HCT116 (cell line): Measurements from ENCODE around the gene ADAM11. TPM values are rescaled to one million over a fixed set of nuclear protein-coding genes. Genes with fewer than 3 reads are reported as not detected.

ENCODE experiments used
- ATAC-seq: fragments of 200-7000 bp; cut with Tn5 transposase; 2 replicates; pipeline ENCODE4 v1.9.1; 2020; ENCODE audit warnings: mild to moderate bottlenecking, moderate library complexity
- BruUV-seq: library from RNA; stranded (reverse); fragments of 400-500 nt; replicated peaks from 2 replicates; lab custom pipeline; 2021; lab: Mats Ljungman, UMichigan
- CTCF ChIA-PET: fragments of 300-600 bp; sonication (Branson Sonifier 250); formaldehyde crosslinking; loops from one replicate; lab custom pipeline; 2021; ENCODE audit warnings: antibody characterized with exemption; lab: Charles Lee
- POLR2A ChIA-PET: fragments of 300-600, 350-600 bp; sonication (Branson Sonifier 250); formaldehyde crosslinking; loops from one replicate; lab custom pipeline; 2021; ENCODE audit warnings: antibody characterized with exemption; lab: Charles Lee
- RAD21 ChIA-PET, 2 experiments: fragments of 300-600 bp; sonication (Branson Sonifier 250); formaldehyde crosslinking; loops; one replicate each; lab custom pipeline; 2023; ENCODE audit warnings: low total read pairs in 2 of 2; ENCODE audit not compliant: uncharacterized antibody in 2 of 2, unreplicated experiment in 2 of 2, low non-redundant PET in 1 of 2; lab: Charles Lee
- DNase-seq: peaks from one replicate; pipeline ENCODE4 v3.0.0-alpha.2; 2010; ENCODE audit warnings: low read depth, low spot score
- H2AFZ ChIP-seq: fragments of 200-600 bp; shearing (Covaris generic), sonication (generic); 2 replicates; pipeline ENCODE4 v1.6.1; 2017; ENCODE audit warnings: low read depth, mixed run types, mixed read lengths, antibody characterized with exemption, low read length; ENCODE audit not compliant: poor library complexity, severe bottlenecking
- H3K27ac ChIP-seq: 2 replicates; pipeline ENCODE4 v1.5.1; 2012; ENCODE audit warnings: low read depth, low read length
- H3K27me3 ChIP-seq: fragments of 200-600 bp; sonication (generic); 2 replicates; pipeline ENCODE4 v1.6.1; 2016; ENCODE audit warnings: mixed run types, low read length, mixed read lengths; ENCODE audit not compliant: insufficient read depth
- H3K36me3 ChIP-seq, 2 experiments: fragments of 200-500 bp in 1 of 2; fragments of 200-600 bp in 1 of 2; sonication (Bioruptor generic) in 1 of 2; sonication (generic) in 1 of 2; 2 replicates each; pipeline versions ENCODE4 v1.5.1 to v1.6.1; 2014 to 2016; ENCODE audit warnings: low read length in 2 of 2, inconsistent platforms in 1 of 2, mixed read lengths in 1 of 2, mixed run types in 1 of 2; ENCODE audit not compliant: insufficient read depth in 2 of 2, control insufficient read depth in 1 of 2
- H3K4me1 ChIP-seq, 2 experiments: fragments of 200-600 bp in 1 of 2; sonication (generic) in 1 of 2; 2 replicates each; pipeline versions ENCODE4 v1.5.1 to v1.6.1; 2012 to 2017; ENCODE audit warnings: low read length in 2 of 2, inconsistent platforms in 1 of 2, mild to moderate bottlenecking in 1 of 2, mixed read lengths in 1 of 2, mixed run types in 1 of 2, moderate library complexity in 1 of 2; ENCODE audit not compliant: insufficient read depth in 2 of 2, control insufficient read depth in 1 of 2
- H3K4me2 ChIP-seq: fragments of 200-600 bp; sonication (generic); 2 replicates; pipeline ENCODE4 v1.6.1; 2017; ENCODE audit warnings: mixed run types, low read length, mixed read lengths
- H3K4me3 ChIP-seq, 2 experiments: fragments of 200-600 bp in 1 of 2; sonication (generic) in 1 of 2; replicated peaks in 1 of 2; 2 replicates each; pipeline ENCODE4 v1.5.1; 2011 to 2016; ENCODE audit warnings: low read length in 2 of 2, control low read depth in 1 of 2, low read depth in 1 of 2, mild to moderate bottlenecking in 1 of 2, mixed read lengths in 1 of 2, mixed run types in 1 of 2
- H3K79me2 ChIP-seq: fragments of 200-600 bp; sonication (generic); 2 replicates; pipeline ENCODE4 v1.6.1; 2017; ENCODE audit warnings: mild to moderate bottlenecking, mixed run types, low read length, moderate library complexity, mixed read lengths; ENCODE audit not compliant: insufficient read depth
- H3K9ac ChIP-seq: fragments of 200-600 bp; sonication (generic); 2 replicates; pipeline ENCODE4 v1.6.1; 2016; ENCODE audit warnings: low read length, mixed read lengths
- H3K9me2 ChIP-seq: fragments of 200-600 bp; sonication (generic), shearing (Covaris generic); 2 replicates; pipeline ENCODE4 v1.6.1; 2017; ENCODE audit warnings: mixed run types, mild to moderate bottlenecking, moderate library complexity; ENCODE audit not compliant: insufficient read depth
- H3K9me3 ChIP-seq, 2 experiments: fragments of 200-500 bp in 1 of 2; fragments of 200-600 bp in 1 of 2; sonication (Bioruptor generic) in 1 of 2; sonication (generic) in 1 of 2; 2 replicates each; pipeline ENCODE4 v1.6.1; 2014 to 2017; ENCODE audit warnings: low read length in 2 of 2, mixed read lengths in 2 of 2, inconsistent platforms in 1 of 2, low read depth in 1 of 2, mild to moderate bottlenecking in 1 of 2, mixed run types in 1 of 2, moderate library complexity in 1 of 2; ENCODE audit not compliant: control insufficient read depth in 1 of 2, insufficient read depth in 1 of 2
- H4K20me1 ChIP-seq: fragments of 200-600 bp; sonication (generic), shearing (Covaris generic); 2 replicates; pipeline ENCODE4 v1.6.1; 2017; ENCODE audit warnings: mixed run types, mild to moderate bottlenecking, moderate library complexity; ENCODE audit not compliant: insufficient read depth
- CBX3 ChIP-seq: IDR thresholded peaks from 2 replicates; pipeline ENCODE4 v1.6.1; 2012; ENCODE audit warnings: low read depth
- EGR1 ChIP-seq: IDR thresholded peaks from 2 replicates; pipeline ENCODE4 v1.6.1; 2012; ENCODE audit warnings: low read depth
- EZH2 ChIP-seq: fragments of 200-600 bp; sonication (generic); IDR thresholded peaks from 2 replicates; pipeline ENCODE4 v1.6.1; 2017; ENCODE audit warnings: antibody characterized with exemption, mixed run types
- JUND ChIP-seq: IDR thresholded peaks from 2 replicates; pipeline ENCODE4 v1.6.1; 2012
- POLR2AphosphoS5 ChIP-seq: IDR thresholded peaks from 2 replicates; pipeline ENCODE4 v1.6.1; 2011; ENCODE audit warnings: mild to moderate bottlenecking, low read depth, low read length, moderate library complexity
- REST ChIP-seq: IDR thresholded peaks from 2 replicates; pipeline ENCODE4 v1.6.1; 2012; ENCODE audit warnings: low read depth
- SIN3A ChIP-seq: IDR thresholded peaks from 2 replicates; pipeline ENCODE4 v1.6.1; 2012; ENCODE audit warnings: low read depth
- SP1 ChIP-seq: IDR thresholded peaks from 2 replicates; pipeline ENCODE4 v1.6.1; 2012; ENCODE audit warnings: low read depth
- SRF ChIP-seq: IDR thresholded peaks from 2 replicates; pipeline ENCODE4 v1.6.1; 2012; ENCODE audit warnings: low read depth
- TCF7L2 ChIP-seq: IDR thresholded peaks from 2 replicates; pipeline ENCODE4 v1.7.0; 2011; ENCODE audit warnings: borderline replicate concordance, inconsistent platforms; ENCODE audit not compliant: insufficient read depth, insufficient read length; ENCODE audit errors: extremely low read depth
- YY1 ChIP-seq: IDR thresholded peaks from 2 replicates; pipeline ENCODE4 v1.6.1; 2011; ENCODE audit warnings: low read length, low read depth, moderate library complexity, mild to moderate bottlenecking; ENCODE audit not compliant: insufficient replicate concordance; ENCODE audit errors: extremely low read depth
- intact Hi-C: fragments of 100-400 bp; cut with micrococcal nuclease; formaldehyde crosslinking; loops from 2 replicates; pipeline ENCODE4 v1.10.0; 2022
- total RNA-seq: library from RNA; stranded (reverse); gene quantifications from one replicate; pipeline ENCODE4 v1.2.1, GENCODE V29; 2021; ENCODE audit not compliant: unreplicated experiment

ADAM11 gene
- total RNA-seq, 1 experiment from 2014 or later: 7.7 TPM

GRCh38 chr17:44736551-44737240, 22.1 kb upstream of the ADAM11 start:
- CTCF ChIA-PET: no interaction called here
- POLR2A ChIA-PET: no interaction called here

More at GRCh38 chr17:44736551-44737240, 22.1 kb upstream of the ADAM11 start:
- ATAC-seq (no peak), DNase-seq (no peak)
- no peak overlapping the region for H3K9ac ChIP-seq
- no peaks in the 10 kb centered on the region for H3K9me3 ChIP-seq
- H3K36me3 ChIP-seq: peaks cover 3 to 6% of the 10 kb centered on the region in 2 experiments; a peak in 2 of 4 replicates
- RAD21 ChIA-PET: no interaction called here
- intact Hi-C loops: no loop called here
- H3K4me2 ChIP-seq: no peak overlapping the region
- H3K9me2 ChIP-seq: no peaks in the 10 kb centered on the region
- TF ChIP-seq SRF (no peak), TCF7L2 (no peak), CBX3 (no peak), YY1 (no peak), SP1 (no peak), SIN3A (no peak), EZH2 (no peak), POLR2AphosphoS5 (no peak), REST (no peak), EGR1 (no peak), JUND (no peak)
- TF ChIP-seq, all 23 proteins: peak for 0
- no peak overlapping the region for H3K4me3 ChIP-seq
- H3K27ac ChIP-seq: no peak overlapping the region
- no peaks in the 10 kb centered on the region for H4K20me1 ChIP-seq
- H2AFZ ChIP-seq: no peak overlapping the region
- no peaks in the 10 kb centered on the region for H3K27me3 ChIP-seq
- BruUV-seq: no TSS peak
- no peaks in the 10 kb centered on the region for H3K79me2 ChIP-seq
- no peaks in the 10 kb centered on the region for H3K4me1 ChIP-seq
